HK-2 (cell line): ENCODE measurements around the gene LRMDA.
"Not testable (repeated sequence)": the region's sequence is repeated elsewhere in the genome, so short reads cannot be mapped to it uniquely, and the experiment has no call there.

Experiments
- DNase-seq: peaks from one replicate; pipeline ENCODE4 v3.0.0-alpha.2; 2018; ENCODE audit not compliant: unreplicated experiment

Gene LRMDA

DNA sequence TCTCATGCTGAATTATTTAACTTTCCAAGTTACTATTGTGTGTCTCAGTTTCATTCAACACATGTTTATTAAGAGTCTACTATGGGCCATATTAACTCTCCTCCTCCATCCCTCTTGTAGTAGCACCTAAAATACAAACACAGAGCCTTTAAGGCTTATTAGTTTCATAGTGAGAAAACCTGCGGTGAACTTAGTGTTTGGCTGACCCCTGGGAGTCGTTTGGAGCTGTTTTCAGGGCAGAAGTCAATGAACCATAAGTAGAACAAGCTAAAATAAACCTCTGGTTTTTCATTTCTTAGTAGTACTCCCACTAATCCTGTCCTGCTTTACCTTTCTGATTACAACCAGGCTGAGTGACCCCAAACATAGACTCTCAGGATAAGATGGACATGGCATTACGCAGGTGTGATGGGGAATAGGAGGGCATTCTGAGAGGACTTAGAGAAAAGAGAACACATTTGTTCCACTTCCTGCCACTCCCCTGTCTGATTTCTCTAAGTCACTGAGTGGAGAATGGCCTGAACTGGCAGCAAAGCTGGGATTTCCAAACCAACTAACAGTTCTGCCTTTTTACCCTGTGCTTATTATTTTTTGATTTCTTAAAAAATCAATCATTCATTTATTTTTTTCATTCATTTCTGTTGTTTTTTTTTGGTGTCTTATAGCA, 74.5 kb downstream of the LRMDA start:
- no peak for DNase-seq

DNA sequence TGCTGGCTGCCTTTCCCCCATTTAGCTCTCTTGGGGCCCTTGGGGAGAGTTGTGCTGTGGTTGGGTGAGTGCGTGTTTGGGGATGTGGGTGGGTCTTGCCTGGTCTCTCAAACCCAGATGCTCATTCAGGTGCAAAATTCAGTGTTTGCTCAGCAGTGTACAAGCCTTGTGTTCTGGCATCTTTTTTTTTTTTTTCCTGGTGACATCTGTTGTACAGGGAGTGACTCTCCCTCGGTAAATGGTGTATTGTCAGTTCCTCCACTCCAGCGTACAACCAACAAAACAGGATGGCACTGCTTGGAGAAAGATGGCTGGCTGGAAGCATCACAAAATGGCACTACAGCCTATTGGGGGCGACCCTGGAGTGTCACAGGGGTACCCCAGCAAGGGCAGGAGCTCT, 75.5 kb downstream of the LRMDA start:
- DNase-seq: no peak

DNA sequence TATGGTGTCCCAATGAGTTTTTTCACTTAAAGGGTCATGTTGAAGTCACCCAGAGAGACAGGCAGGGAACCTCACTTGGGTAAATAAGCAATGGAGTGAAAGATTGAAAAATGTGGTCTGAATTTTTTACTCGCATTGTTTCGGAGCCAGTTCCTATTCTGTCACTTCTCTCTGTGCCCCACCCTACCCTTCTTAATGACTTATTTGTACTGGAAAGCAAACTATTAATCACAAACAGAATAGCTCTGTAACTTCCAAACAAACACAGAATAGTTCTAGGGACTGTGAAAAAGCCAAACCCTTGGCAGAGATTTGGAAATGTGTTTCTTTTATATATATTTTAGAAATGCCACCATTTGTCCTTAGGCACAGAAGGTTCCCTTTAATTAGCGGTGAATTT, 76.0 kb downstream of the LRMDA start:
- DNase-seq: no peak

DNA sequence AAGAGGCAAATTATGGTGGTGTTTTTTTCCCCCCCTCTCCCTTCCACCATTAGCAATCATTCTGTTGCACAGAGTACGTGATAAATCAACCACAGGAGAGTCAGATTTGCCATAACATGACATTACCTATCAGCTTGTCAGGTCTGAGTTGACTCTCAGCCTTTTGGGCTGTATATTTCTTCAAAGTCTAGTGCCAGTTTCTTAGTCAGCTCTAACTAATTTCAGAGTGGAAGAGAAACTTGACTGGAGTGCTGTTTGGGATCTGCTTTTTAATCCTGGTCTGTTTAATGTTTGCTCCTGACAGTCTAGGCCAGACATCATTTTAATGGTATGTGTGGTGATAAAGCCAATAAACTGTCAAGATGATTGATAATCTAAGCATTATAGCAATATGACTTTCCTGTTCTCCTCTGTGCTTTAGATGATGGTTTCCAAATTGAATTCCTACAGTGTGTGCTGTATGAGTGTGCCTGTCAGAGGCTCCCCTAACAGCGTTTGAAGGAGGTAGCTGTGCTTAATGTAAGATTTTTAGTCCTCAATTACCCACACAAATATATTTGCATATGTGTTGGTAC, 76.9 kb downstream of the LRMDA start:
- DNase-seq: no peak

- DNase-seq: no peak
These were observed 77.4 kb downstream of the LRMDA start for GRCh38 chr10:75508814-75509306.

DNA sequence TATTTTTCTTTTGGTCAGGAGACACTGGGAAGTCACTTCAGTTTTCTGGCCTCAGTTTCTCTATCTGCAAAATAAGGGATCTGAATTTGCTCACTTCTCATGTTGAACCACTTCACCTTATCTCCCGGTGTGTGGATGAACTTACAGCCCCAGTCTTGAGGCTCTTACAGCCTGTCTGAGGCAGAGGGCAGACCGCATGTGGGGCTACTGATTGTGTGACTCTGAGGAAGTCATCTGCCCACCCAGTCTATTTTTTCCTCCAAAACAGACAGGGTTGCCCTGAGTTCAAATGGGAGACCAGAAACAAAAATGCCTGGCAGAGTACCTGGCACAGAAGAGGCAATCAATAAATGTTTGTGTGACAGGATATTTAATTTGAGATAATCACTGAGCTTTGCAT, 78.3 kb downstream of the LRMDA start:
- no peak for DNase-seq

DNA sequence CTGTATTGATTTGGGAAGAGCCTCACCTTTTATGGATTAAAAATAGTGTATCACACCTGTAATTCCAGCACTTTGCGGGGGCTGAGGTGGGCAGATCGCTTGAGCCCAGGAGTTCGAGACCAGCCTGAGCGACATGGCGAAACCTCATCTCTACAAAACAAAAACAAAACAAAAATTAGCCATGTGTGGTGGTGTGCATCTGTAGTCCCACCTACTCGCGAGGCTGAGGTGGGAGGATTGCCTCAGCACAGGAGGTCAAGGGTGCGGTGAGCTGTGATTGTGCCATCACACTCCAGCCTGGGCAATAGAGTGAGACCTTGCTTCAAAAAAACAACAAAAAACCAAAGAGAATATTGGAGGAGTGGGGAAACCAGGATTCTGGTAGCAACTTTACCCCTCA, 79.6 kb downstream of the LRMDA start:
- no peak for DNase-seq

DNA sequence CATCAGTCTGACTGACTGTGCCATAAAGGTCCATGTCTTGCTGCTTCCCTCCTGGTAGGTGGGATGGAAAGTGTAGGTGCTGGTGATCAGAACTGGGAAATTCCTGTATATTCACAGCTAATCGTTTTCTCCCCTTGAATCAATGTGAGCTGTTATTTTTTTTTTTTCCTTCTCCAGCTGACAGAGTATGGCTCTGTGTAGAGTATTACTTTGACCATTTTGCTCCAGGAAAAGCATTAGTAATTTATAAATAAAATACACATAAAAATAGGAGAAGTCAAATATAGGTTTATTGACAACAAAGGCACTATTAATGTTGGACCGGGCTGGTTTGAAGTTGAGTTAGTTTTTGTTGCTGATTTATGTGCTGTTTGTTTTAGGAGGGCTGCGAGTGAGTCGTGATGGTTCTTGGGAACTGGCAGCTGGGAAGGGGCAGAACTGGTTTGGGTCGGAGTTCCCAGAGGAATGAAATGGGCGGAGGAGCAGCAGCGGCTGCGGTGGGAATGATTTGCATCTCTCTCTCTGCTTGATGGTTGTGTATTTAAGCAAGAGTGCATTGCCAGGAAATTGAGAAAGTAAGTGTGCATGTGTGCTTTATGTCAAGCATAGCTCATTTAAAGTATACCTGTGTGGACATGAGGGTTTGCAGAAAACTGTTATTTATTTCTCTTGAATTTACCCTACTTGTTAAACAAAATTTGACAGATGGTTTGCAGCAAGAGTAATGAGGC, 80.9 kb downstream of the LRMDA start:
- DNase-seq: no peak

GRCh38 chr10:75513292-75513885, 82.0 kb downstream of the LRMDA start:
- DNase-seq: no peak

DNA sequence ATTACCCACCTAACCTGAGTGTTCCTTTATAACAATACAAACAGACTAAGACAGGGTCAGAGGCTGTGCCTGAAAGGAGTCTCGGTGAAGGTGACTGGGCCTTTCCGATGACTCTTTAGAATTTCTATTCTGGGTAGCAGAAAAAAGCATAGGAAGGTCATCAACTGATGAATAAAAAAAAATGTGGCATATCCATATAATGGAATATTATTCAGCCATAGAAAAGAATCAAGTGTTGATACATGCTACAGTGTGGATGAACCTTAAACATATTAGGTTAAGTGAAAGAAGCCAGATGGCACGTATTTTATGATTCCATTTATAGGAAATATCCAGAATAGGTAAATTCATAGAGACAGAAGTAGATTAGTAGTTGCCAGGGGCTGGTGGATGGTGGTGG, 83.4 kb downstream of the LRMDA start:
- no peak for DNase-seq

- not testable (repeated sequence) for DNase-seq
These were observed 84.7 kb downstream of the LRMDA start for GRCh38 chr10:75516154-75516553.

DNA sequence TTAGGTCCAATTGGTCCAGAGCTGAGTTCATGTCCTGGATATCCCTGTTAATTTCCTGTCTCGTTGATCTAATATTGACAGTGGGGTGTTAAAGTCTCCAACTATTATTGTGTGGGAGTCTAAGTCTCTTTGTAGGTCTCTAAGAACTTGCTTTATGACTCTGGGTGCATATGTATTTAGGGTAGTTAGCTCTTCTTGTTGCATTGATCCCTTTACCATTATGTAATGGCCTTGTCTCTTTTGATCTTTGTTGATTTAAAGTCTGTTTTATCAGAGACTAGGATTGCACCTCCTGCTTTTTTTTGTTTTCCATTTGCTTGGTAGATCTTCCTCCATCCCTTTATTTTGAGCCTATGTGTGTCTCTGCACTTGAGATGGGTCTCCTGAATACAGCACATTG, 87.8 kb downstream of the LRMDA start:
- not testable (repeated sequence) for DNase-seq

DNA sequence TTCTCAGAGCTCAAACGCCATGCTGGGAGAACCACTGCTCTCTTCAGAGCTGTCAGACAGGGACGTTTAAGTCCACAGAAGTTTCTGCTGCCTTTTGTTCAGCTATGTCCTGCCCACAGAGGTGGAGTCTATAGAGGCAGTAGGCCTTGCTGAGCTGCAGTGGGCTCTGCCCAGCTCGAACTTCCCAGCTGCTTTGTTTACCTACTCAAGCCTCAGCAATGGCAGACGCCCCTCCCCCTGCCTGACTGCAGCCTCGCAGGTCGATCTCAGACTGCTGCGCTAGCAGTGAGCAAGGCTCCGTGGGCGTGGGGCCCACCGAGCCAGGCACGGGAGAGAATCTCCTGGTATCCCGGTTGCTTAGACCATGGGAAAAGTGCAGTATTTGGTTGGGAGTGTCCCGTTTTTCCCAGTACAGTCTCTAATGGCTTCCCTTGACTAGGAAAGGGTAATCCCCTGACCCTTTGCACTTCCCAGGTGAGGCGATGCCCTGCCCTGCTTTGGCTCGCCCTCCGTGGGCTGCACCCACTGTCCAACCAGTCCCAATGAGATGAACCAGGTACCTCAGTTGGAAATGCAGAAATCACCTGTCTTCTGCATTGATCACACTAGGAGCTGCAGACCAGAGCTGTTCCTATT, 89.9 kb downstream of the LRMDA start:
- DNase-seq: not testable (repeated sequence)

GRCh38 chr10:75525067-75525466, 93.6 kb downstream of the LRMDA start:
- no peak for DNase-seq

GRCh38 chr10:75525646-75526045, 94.2 kb downstream of the LRMDA start:
- DNase-seq: no peak

DNA sequence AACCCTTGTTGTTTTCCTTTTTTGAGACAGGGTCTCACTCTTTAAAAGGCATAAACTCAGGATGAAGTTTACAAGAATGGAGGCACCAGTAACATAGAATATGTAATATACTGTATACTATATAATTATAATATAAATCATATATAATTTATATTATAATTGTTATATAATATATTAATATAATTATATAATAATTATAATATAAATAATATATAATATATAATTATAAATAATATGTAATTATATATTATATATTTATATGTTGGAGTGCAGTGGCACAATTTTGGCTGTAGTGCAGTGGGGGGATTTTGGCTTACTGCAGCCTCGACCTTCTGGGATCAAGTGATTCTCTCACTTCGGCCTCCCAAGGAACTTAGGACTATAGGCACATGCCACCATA, 96.1 kb downstream of the LRMDA start:
- no peak for DNase-seq

- no peak for DNase-seq
These were observed 97.0 kb downstream of the LRMDA start for GRCh38 chr10:75528392-75528791.

DNA sequence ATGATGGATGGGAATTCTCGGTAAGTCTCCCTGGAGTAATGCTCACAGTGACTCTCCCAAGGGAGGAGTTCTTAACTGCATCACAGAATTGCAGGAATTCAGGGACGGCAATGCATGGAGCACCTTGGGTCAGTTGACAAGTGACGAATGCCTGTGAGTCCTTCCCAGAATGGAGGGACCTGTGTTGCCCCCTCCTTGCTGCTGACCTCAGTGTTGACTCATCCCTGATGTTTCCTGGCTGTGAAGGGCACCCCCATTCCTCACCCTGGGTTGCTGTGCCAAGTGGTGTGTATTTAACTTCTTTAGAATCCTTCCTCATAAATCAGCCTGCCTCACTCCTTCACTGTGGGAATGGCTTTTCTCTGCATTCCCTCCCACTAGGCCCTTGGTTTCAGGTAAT, 98.9 kb downstream of the LRMDA start:
- DNase-seq: peak; percentile 93

- peak; percentile 44 for DNase-seq
These were observed 100.2 kb downstream of the LRMDA start for GRCh38 chr10:75531571-75532031.

DNA sequence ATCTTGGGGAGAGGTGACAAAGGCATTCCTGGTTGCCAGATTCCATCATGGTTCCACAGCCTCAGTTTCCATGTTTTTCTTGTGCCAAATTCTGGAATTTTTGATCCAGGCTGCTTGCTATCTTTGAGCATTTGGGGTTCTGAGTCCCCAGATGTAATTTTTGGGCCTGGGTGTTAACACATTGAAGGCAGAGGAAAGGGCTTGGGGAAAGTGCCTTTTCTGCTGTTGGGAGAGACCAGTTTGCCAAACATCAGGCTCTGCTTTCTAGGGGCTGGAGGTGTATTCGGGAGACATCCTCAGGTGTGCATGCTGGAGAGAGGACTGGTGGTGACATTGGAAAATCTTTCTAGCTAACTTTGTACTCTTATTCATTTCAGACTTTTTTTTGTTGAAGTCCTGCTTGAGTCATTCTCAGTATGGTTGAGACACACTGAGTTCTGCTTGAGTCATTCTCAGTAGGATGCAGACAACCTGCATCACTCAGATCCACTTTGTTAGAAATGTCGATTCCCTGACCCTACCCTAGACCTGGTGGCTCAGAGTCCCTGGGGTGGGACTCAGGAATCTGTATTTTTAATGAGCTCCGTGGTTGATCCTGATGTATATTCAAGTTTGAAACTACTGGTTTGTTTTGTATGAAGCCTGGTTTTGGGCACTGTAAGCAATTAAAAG, 101.0 kb downstream of the LRMDA start:
- DNase-seq: peak; percentile 21

GRCh38 chr10:75538144-75538543, 106.7 kb downstream of the LRMDA start:
- DNase-seq: no peak

- DNase-seq: no peak
These were observed 107.3 kb downstream of the LRMDA start for GRCh38 chr10:75538765-75539164.
